HepG2 (cell line): ENCODE measurements around the gene C2orf78. TPM values are rescaled to one million over a fixed set of nuclear protein-coding genes. Genes with fewer than 3 reads are reported as not detected.

ENCODE experiments used
- ATAC-seq: fragments of 200-7000 bp; cut with Tn5 transposase; 3 replicates; pipeline ENCODE4 v1.9.1; 2020; ENCODE audit warnings: mild to moderate bottlenecking, moderate library complexity
- BruUV-seq: library from RNA; stranded (reverse); fragments of 400-500 nt; replicated peaks from 2 replicates; lab custom pipeline; 2021; lab: Mats Ljungman, UMichigan
- CTCF ChIA-PET: fragments of 300-600 bp; formaldehyde crosslinking; extraction: SDS; loops from one replicate; lab custom pipeline; 2021; ENCODE audit warnings: low total read pairs, inconsistent platforms, low intra/inter-chr PET ratio; lab: Yijun Ruan, JAX
- POLR2A ChIA-PET: fragments of 350-600 bp; sonication (Branson Sonifier 250); formaldehyde crosslinking; loops from one replicate; lab custom pipeline; 2020; ENCODE audit warnings: antibody characterized with exemption, inconsistent platforms; lab: Yijun Ruan, JAX
- DNase-seq: peaks from one replicate; pipeline ENCODE4 v3.0.0-alpha.2; 2015; ENCODE audit warnings: low spot score
- FAIRE-seq: peaks from 3 replicates; lab custom pipeline; 2011; peaks lifted over from hg19 to GRCh38; lab: Jason Lieb, UNC
- H2AFZ ChIP-seq: one replicate; pipeline ENCODE4 v1.6.1; 2011; ENCODE audit warnings: low read length, inconsistent platforms
- H3K27ac ChIP-seq: fragments of 300-600 bp; 3 replicates; pipeline ENCODE4 v1.8.0; 2011; ENCODE audit warnings: mixed run types, mild to moderate bottlenecking, mixed read lengths, low read length, inconsistent platforms; ENCODE audit not compliant: insufficient read depth; ENCODE audit errors: extremely low read length
- H3K27me3 ChIP-seq, 2 experiments: fragments of 200-600 bp in 1 of 2; 2 replicates in 1 of 2; 3 replicates in 1 of 2; pipeline versions ENCODE4 v1.6.0 to v1.8.0; 2011; ENCODE audit warnings: low read length in 2 of 2, mild to moderate bottlenecking in 2 of 2, moderate library complexity in 2 of 2, inconsistent platforms in 1 of 2; ENCODE audit not compliant: insufficient read depth in 2 of 2, control insufficient read depth in 1 of 2
- H3K36me3 ChIP-seq, 2 experiments: fragments of 200-600 bp in 1 of 2; replicated peaks in 1 of 2; 2 replicates in 1 of 2; 3 replicates in 1 of 2; pipeline versions ENCODE4 v1.5.1 to v1.8.0; 2011; ENCODE audit warnings: low read length in 2 of 2, inconsistent platforms in 1 of 2; ENCODE audit not compliant: insufficient read depth in 2 of 2, control insufficient read depth in 1 of 2
- H3K4me1 ChIP-seq: 2 replicates; pipeline ENCODE4 v1.5.1; 2012; ENCODE audit warnings: low read length, inconsistent platforms; ENCODE audit not compliant: insufficient read depth
- H3K4me2 ChIP-seq: 2 replicates; pipeline ENCODE4 v1.6.0; 2011; ENCODE audit warnings: low read depth, low read length, inconsistent platforms
- H3K4me3 ChIP-seq, 3 experiments: fragments of 200-600 bp in 1 of 3; sonication (generic), shearing (Covaris generic) in 1 of 3; replicated peaks in 1 of 3; 2 replicates each; pipeline ENCODE4 v1.5.1; 2011 to 2016; ENCODE audit warnings: low read length in 3 of 3, inconsistent platforms in 2 of 3, low read depth in 2 of 3, mild to moderate bottlenecking in 2 of 3, control low read depth in 1 of 3, mixed read lengths in 1 of 3; ENCODE audit not compliant: insufficient read depth in 1 of 3
- H3K79me2 ChIP-seq: one replicate; pipeline ENCODE4 v1.6.1; 2011; ENCODE audit warnings: low read length, inconsistent platforms; ENCODE audit not compliant: insufficient read depth
- H3K9ac ChIP-seq: 2 replicates; pipeline ENCODE4 v1.6.0; 2011; ENCODE audit warnings: mild to moderate bottlenecking, low read depth, low read length, inconsistent platforms; ENCODE audit not compliant: insufficient read depth
- H3K9me3 ChIP-seq: 2 replicates; pipeline ENCODE4 v1.5.1; 2012; ENCODE audit warnings: mild to moderate bottlenecking, low read length
- H4K20me1 ChIP-seq: 2 replicates; pipeline ENCODE4 v1.6.0; 2011; ENCODE audit warnings: inconsistent platforms, mild to moderate bottlenecking, low read length, moderate library complexity; ENCODE audit not compliant: insufficient read depth
- ATM ChIP-seq: fragments of 450-650 bp; IDR thresholded peaks from 2 replicates; pipeline ENCODE4 v1.7.1; 2017; ENCODE audit warnings: mild to moderate bottlenecking, borderline replicate concordance
- EP300 ChIP-seq, 3 experiments: sonication (generic) in 1 of 3; formaldehyde crosslinking in 1 of 3; IDR thresholded peaks; 2 replicates each; pipeline versions ENCODE4 v1.5.1 to v1.6.1; 2011 to 2020; ENCODE audit warnings: low read depth in 2 of 3, low read length in 2 of 3, borderline replicate concordance in 1 of 3, improper control_type of control experiment in 1 of 3, mild to moderate bottlenecking in 1 of 3, missing genetic modification reagents in 1 of 3, moderate library complexity in 1 of 3
- ESRRA ChIP-seq: sonication (generic); formaldehyde crosslinking; IDR thresholded peaks from 2 replicates; pipeline ENCODE4 v1.5.1; 2020; ENCODE audit warnings: mild to moderate bottlenecking, low read depth, missing genetic modification reagents
- HNF1A ChIP-seq, 2 experiments: sonication (generic) in 1 of 2; formaldehyde crosslinking in 1 of 2; IDR thresholded peaks; 2 replicates each; pipeline versions ENCODE4 v1.4.0 to v1.6.1; 2016 to 2020; ENCODE audit warnings: borderline replicate concordance in 1 of 2, low read depth in 1 of 2, mild to moderate bottlenecking in 1 of 2, missing genetic modification reagents in 1 of 2
- HOXA5 ChIP-seq: sonication (generic); formaldehyde crosslinking; IDR thresholded peaks from 2 replicates; pipeline ENCODE4 v1.4.0; 2020; ENCODE audit warnings: missing genetic modification reagents
- MXI1 ChIP-seq: IDR thresholded peaks from 3 replicates; pipeline ENCODE4 v1.6.1; 2012; ENCODE audit warnings: low read depth, low read length, inconsistent platforms, borderline replicate concordance
- MYC ChIP-seq: sonication (generic); formaldehyde crosslinking; IDR thresholded peaks from 2 replicates; pipeline ENCODE4 v1.9.0; 2021; ENCODE audit warnings: missing genetic modification reagents, borderline replicate concordance
- NFE2 ChIP-seq: sonication (generic); formaldehyde crosslinking; IDR thresholded peaks from 2 replicates; pipeline ENCODE4 v1.4.0; 2020; ENCODE audit warnings: missing genetic modification reagents
- NFE2L1 ChIP-seq: sonication (generic); formaldehyde crosslinking; IDR thresholded peaks from 2 replicates; pipeline ENCODE4 v1.4.0; 2020; ENCODE audit warnings: missing genetic modification reagents, mild to moderate bottlenecking, borderline replicate concordance
- PCBP2 ChIP-seq: fragments of 200-400 bp; formaldehyde crosslinking; optimal IDR thresholded peaks from 2 replicates; pipeline ENCODE3; 2018; ENCODE audit warnings: low read length, low read depth; ENCODE audit not compliant: poor library complexity, severe bottlenecking
- POLR2A ChIP-seq, 2 experiments: IDR thresholded peaks; 2 replicates each; pipeline ENCODE4 v1.6.1; 2011; ENCODE audit warnings: low read depth in 2 of 2, low read length in 2 of 2, mild to moderate bottlenecking in 1 of 2, moderate library complexity in 1 of 2; ENCODE audit not compliant: insufficient read depth in 1 of 2
- RNF2 ChIP-seq: fragments of 450-650 bp; conservative IDR thresholded peaks from 2 replicates; pipeline ENCODE4 v1.6.1; 2016; ENCODE audit warnings: low read depth
- TP53 ChIP-seq: sonication (generic); formaldehyde crosslinking; conservative IDR thresholded peaks from 2 replicates; pipeline ENCODE4 v1.4.0; 2020; ENCODE audit warnings: missing genetic modification reagents
- ZBTB42 ChIP-seq: sonication (generic); formaldehyde crosslinking; IDR thresholded peaks from 2 replicates; pipeline ENCODE4 v1.5.0; 2020; ENCODE audit warnings: mild to moderate bottlenecking, missing genetic modification reagents
- ZNF274 ChIP-seq: sonication (generic); formaldehyde crosslinking; IDR thresholded peaks from 2 replicates; pipeline ENCODE4 v1.5.1; 2020; ENCODE audit warnings: mild to moderate bottlenecking, missing genetic modification reagents
- ZNF354B ChIP-seq: sonication (generic); formaldehyde crosslinking; IDR thresholded peaks from 2 replicates; pipeline ENCODE4 v1.8.0; 2022; ENCODE audit warnings: mild to moderate bottlenecking, missing genetic modification reagents
- ZNF562 ChIP-seq: sonication (generic); formaldehyde crosslinking; IDR thresholded peaks from 2 replicates; pipeline ENCODE4 v1.8.0; 2022; ENCODE audit warnings: missing genetic modification reagents, borderline replicate concordance
- in situ Hi-C: cut with HindIII; loops from 2 replicates; pipeline ENCODE4 v1.10.0; 2017; ENCODE audit warnings: low pct_unique_long_range_greater_than_20kb; ENCODE audit not compliant: extremely low pct_ligation_motif_present
- intact Hi-C: fragments of 100-400 bp; cut with micrococcal nuclease; formaldehyde crosslinking; loops from one replicate; pipeline ENCODE4 v1.10.0; 2022; ENCODE audit not compliant: unreplicated experiment
- polyA plus RNA-seq, 8 experiments: library from polyadenylated mRNA; depleted of rRNA in 3 of 8; stranded (reverse) in 7 of 8; unstranded in 1 of 8; fragments of >200 nt; fragmentation: Illumina TruSeq in 4 of 8; extraction: Trizol in 4 of 8; gene quantifications; 2 replicates each; pipeline versions ENCODE4 v1.2.1 to v1.2.3, GENCODE V29; 2011 to 2016; ENCODE audit warnings: low read depth in 4 of 8, missing spikeins in 1 of 8, mixed read lengths in 1 of 8; ENCODE audit not compliant: insufficient read depth in 1 of 8
- total RNA-seq, 5 experiments: library from RNA; depleted of rRNA; stranded (reverse); fragments of >200 nt; fragmentation: Illumina TruSeq; extraction: Trizol; gene quantifications; 2 replicates each; pipeline ENCODE4 v1.2.3, GENCODE V29; 2016; ENCODE audit warnings: low read depth in 1 of 5
- TF ChIP-seq, protein P1 (sequence below): sonication (generic); formaldehyde crosslinking; IDR thresholded peaks from 2 replicates; pipeline ENCODE4 v1.4.0; 2020; ENCODE audit warnings: mild to moderate bottlenecking, missing genetic modification reagents

The C2orf78 gene
- total and polyA plus RNA-seq, 2 of the 13 experiments (the other 11 are each of a cell fraction or from before 2014, with no cell fraction given): not detected

GRCh38 chr2:73772819-73773218 is 11.2 kb upstream of the C2orf78 start:
- Histone ChIP-seq H3K36me3 (peaks cover 23 to 74% of the 10 kb centered on the region in 2 experiments), H2AFZ (no peak overlapping the region), H3K4me2 (no peak overlapping the region), H3K27me3 (no peaks in the 10 kb centered on the region), H3K27ac (no peak overlapping the region), H3K79me2 (peaks cover 8% of the 10 kb centered on the region), H3K4me3 (no peak overlapping the region), H4K20me1 (no peaks in the 10 kb centered on the region), H3K9ac (no peak overlapping the region), H3K9me3 (no peaks in the 10 kb centered on the region), H3K4me1 (peaks cover 9% of the 10 kb centered on the region; the same call in 1 of the 2 replicates)
- no peak for ATAC-seq
- in situ Hi-C loops: no loop called here
- BruUV-seq: no TSS peak
- DNase-seq: no peak
- ChIA-PET POLR2A (no interaction called here), CTCF (no interaction called here)
- TF ChIP-seq ZNF562 (CRISPR knock-in tag) (no peak), ZNF274 (CRISPR knock-in tag) (no peak), EP300 (IDR thresholded peaks at IDR 0.05; ENCODE audit: low read depth in 2 of 2, low read length in 2 of 2) (no peak), EP300 (CRISPR knock-in tag; IDR thresholded peaks at IDR 0.05; ENCODE audit: borderline replicate concordance) (no peak), POLR2A (IDR thresholded peaks at IDR 0.05; ENCODE audit: insufficient read depth in 1 of 2, low read depth in 2 of 2, low read length in 2 of 2) (no peak), MYC (no peak), NFE2L1 (CRISPR knock-in tag) (no peak), HNF1A (IDR thresholded peaks at IDR 0.05; ENCODE audit: low read depth) (no peak), HNF1A (CRISPR knock-in tag; IDR thresholded peaks at IDR 0.05; ENCODE audit: borderline replicate concordance) (no peak), HOXA5 (CRISPR knock-in tag) (no peak), MXI1 (no peak), ATM (no peak), ESRRA (CRISPR knock-in tag) (no peak), ZNF354B (CRISPR knock-in tag) (no peak), RNF2 (no peak), ZBTB42 (CRISPR knock-in tag) (no peak), PCBP2 (no peak), NFE2 (CRISPR knock-in tag) (no peak), TP53 (CRISPR knock-in tag) (no peak)
- TF ChIP-seq, protein P1, sequence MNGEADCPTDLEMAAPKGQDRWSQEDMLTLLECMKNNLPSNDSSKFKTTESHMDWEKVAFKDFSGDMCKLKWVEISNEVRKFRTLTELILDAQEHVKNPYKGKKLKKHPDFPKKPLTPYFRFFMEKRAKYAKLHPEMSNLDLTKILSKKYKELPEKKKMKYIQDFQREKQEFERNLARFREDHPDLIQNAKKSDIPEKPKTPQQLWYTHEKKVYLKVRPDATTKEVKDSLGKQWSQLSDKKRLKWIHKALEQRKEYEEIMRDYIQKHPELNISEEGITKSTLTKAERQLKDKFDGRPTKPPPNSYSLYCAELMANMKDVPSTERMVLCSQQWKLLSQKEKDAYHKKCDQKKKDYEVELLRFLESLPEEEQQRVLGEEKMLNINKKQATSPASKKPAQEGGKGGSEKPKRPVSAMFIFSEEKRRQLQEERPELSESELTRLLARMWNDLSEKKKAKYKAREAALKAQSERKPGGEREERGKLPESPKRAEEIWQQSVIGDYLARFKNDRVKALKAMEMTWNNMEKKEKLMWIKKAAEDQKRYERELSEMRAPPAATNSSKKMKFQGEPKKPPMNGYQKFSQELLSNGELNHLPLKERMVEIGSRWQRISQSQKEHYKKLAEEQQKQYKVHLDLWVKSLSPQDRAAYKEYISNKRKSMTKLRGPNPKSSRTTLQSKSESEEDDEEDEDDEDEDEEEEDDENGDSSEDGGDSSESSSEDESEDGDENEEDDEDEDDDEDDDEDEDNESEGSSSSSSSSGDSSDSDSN (CRISPR knock-in tag): no peak
- intact Hi-C loops: no loop called here
- FAIRE-seq: no peak
